Activated CD8-positive, alpha-beta memory T cell treated with anti-CD3 and anti-CD28 coated beads for 24 hours (primary cell): ENCODE data around the gene RIGI.
"Not testable (repeated sequence)": the region's sequence is repeated elsewhere in the genome, so short reads cannot be mapped to it uniquely, and the experiment has no call there.

Source experiments
- DNase-seq: peaks from one replicate; pipeline ENCODE4 v3.0.0-alpha.2; 2020

Gene RIGI

DNA sequence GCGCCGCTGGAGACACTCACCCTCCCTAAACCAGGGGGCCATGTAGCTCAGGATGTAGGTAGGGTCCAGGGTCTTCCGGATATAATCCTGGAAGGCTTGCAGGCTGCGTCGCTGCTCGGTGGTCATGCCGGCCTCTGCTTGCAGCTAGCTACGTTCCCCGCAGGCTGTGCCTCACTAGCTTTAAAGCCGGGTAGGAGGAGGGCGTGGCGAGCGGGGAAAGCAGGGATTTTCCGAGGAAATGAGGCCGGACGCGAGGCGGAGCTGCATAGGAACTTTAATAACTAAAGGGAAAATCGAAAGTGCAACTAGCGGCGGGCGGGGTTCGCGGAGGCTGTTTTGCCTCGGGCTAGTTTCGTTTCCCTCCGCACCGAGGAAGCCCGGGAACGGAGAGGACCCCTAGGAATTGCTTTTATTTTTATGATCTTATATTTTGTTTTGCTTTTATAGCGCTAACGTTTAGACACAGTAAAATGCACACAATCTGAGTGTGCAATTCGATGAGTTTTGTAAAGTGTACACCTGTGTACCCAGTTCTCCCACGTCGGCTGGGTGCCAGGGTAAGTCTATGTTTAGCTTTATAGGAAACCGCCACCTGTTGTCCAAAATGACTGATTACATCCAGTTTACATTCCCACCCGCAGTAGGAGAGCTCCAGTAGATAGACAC, at the start of gene RIGI:
TSS of gene RIGI (minus strand) at position 156 of the 666 bp plus-strand sequence. CDS start at position 126, 30 bp downstream.
- peak; percentile 83 for DNase-seq

DNA sequence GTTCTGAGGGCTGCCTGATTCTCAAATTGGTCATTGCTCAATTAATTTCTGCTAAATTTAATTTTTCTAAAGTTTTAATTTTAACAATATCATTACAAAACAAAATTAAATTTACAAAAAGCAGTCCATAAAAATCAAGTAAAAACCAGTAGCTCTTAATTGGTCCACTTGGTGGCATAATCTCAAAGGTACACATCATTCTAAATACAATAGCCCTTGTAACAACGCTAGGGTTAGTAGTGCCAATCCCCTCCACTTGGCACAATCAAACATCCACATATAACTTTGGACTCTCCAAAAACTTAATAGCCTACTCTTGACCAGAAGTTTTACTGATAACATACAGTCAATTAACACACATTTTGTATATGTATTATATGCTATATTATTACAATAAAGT, 48.9 kb upstream of the RIGI start:
- no peak for DNase-seq

DNA sequence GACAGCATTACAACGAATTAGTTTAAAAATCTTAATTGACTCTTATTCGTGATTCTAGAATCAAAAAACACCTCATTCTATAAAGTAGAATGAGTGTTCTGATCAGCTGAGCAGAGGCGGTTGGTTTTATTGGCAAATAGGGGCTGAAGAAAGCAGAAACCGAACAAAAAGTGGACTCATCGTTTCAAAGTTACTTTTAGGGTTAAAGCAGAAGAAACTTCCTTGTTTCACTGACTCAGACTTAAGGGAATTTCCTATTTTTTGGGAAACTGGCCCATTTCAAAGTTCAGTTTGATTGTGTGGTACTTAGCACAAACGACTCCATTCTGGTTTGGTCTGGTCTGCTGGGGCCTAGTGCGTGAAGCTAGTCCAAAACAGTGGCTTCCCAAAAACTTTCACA, 47.8 kb upstream of the RIGI start:
- DNase-seq, result no peak

DNA sequence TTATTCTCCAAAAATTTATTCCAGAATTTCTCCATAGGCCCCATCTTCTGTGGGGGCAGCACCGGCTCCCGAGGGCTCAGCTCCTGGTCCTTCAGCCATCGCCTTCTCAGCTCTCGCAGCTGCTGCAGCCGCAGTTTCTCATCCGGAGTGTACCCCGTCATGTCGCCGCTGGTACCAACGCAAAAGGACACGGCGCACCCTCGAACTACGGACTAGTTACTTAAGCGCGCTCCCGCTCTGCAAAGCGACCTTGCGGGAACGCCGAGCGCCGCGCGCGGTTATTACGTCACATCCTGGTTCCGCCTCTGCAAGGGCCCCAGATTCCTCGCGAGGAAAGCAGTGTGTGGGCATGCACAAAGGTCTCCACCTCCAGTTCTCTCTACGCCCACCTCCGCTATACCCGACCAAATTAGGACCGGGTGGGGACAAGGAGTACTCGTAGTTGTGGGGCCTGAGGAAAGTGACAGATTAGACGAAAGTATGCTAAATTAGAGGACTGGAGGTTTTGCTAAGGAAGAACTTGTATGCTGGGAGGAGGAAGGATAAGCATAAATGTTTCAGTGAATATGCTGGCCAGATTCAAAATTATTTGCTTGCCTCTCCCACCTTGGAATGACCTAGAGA, 47.0 kb upstream of the RIGI start, which contains the start of gene NDUFB6:
TSS of gene NDUFB6 (minus strand) at position 260 of the 624 bp plus-strand sequence. CDS start at position 161, 99 bp downstream.
- DNase-seq, result peak; percentile 97

- peak; percentile 75 for DNase-seq
Measured at GRCh38 chr9:32571969-32572899, 46.2 kb upstream of the RIGI start.

DNA sequence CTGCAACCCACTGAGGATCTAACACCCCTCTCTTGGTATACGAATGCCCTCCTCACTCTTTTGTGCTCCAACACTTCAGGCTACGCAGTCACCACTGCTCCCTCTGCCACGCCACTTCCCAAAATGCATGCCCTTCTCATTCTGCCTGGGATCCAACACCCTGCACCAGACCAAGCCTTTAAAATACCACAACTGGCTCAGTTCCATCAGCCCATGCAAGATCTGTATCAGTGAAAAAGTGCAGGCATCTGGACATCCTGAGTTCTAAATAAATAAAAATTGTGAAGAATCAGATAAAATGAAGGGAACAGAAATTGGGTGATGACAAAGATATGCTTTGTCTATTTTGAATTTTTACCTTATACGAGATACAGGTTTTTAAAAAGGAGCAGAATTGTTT, 44.3 kb upstream of the RIGI start:
- no peak for DNase-seq

DNA sequence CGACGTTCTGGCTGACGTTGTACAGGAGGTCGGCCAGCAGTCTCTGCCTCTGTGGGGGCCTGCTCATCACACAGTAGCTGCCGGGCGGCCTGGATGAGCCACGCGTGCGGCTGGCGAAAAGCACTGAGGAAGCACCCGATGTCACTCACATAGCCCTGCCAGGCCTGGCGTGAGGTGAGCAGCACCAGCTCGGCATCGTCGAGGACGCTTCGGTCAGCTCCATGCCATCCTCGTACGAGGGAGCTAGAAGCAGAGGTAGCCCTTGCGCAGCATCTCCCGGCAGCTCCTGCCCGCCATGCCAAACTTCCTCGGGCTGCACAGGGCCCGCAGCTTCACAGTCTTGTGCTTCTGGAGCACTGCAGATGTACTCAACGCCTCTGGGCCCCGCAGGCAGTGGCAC, 40.8 kb upstream of the RIGI start:
- DNase-seq, result no peak

GRCh38 chr9:32565967-32566366, 40.0 kb upstream of the RIGI start:
- no peak for DNase-seq

DNA sequence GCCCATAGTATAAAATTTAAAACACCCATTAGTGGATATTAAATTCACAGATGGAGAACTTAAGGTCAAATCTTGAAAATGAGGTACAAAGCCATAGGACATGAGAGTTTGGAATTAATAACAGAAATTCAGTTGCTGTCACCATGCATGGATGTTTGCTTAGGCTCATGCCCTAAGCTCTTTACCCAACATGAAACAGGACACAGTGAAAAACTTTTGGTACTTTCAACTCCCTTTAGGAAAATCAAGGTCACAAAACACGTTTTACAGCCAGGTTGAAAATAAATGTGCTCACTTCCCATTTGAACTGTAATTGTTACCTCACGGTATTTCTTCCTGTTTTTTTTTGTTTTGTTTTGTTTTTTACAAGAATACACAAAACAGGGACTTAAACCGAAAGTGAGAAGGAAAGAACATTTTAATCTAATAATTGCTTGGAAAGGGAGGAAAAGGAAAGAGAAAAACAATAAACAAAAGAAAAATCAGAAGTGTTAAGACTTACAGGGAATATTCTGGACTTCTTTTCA, 32.5 kb upstream of the RIGI start:
- DNase-seq, result no peak

DNA sequence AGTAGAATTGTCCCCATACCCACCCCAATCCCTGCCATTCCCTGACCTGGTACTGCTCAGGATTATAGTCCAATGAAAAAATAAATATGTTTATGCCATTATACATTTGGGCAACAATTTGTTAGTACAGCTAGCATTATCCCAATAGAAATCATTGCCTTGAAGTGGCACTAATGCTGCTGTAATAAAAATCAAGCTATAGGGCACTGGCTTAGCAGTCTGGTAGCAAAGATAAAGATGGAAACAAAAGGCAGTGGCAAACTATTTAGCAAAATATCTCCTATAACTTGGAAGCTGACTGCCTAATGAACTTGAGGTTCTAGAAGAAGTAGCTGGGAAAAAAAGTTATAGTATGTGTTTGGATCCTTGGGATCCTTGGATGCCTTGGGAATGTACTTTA, 28.6 kb upstream of the RIGI start:
- no peak for DNase-seq

GRCh38 chr9:32554107-32554506, 28.1 kb upstream of the RIGI start:
- DNase-seq, result no peak

GRCh38 chr9:32552172-32552872, 26.3 kb upstream of the RIGI start, which contains the start of the genes SMIM27 and TOPORS:
SMIM27 (plus strand) TSS chr9:32552327; CDS start chr9:32552435, 108 bp downstream.
TOPORS (minus strand) TSS chr9:32552586; CDS start chr9:32552436, 150 bp downstream.
- peak; percentile 94 for DNase-seq

GRCh38 chr9:32551276-32552051, 25.5 kb upstream of the RIGI start:
- peak; percentile 79 for DNase-seq

- DNase-seq, result peak; percentile 95
Measured at GRCh38 chr9:32550562-32551275, 24.7 kb upstream of the RIGI start.

DNA sequence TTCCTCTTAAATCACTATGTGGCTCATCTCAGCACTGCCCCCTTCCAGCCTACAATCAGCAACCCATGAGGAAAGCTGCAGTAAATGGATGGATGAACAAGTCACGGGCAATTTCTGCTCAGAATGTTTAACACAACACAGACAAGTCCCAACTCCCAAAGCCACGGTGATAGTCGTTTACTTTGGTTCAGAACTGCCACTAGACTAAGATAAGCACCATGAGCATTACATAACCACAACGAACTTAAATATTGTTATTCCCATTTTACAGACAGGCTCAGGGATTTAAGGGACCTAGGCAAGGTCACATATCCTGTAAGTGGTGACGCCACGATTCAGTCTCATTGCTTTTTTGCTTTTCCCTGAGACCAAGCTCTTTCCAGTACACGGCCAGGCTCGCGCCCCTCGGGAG, 24.2 kb upstream of the RIGI start:
- DNase-seq, result no peak

- DNase-seq, result not testable (repeated sequence)
Measured at GRCh38 chr9:32548213-32548612, 22.2 kb upstream of the RIGI start.

DNA sequence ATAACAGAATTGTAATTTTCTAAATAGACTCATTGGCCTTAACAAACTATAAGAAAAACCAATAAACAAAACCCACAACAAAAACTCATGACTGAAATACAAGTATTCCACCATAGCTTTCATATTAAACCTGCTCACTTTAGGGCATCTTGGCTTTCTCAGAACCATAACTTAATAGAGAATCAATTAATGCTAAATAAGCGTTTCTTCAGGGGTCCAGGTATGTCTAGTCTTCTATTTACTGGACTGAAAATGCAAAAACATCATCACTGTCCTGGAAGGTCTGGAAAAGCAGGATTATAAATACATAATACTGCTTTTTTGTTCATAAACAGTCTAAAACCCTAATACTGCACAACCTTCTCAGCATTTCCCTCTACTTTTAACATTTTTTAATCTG, 19.9 kb upstream of the RIGI start:
- no peak for DNase-seq

DNA sequence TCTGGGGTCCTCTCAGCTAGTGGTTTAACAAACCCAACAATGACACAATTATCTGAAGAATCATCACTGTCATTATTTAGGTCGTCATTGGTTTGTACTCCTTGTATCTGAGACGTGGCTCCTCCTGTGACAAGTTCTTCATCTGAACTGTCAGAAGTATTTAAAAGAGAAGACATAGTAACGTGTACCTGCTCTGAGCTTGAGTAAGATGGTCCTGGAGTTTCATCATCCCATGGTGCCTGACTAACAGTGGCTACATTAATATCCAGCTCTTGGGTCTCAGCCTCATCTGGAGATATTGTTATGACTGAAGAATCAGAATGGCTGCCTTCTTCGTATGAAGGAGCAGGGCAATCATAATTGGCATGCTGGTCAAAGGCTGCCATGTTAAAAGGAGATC, 17.1 kb upstream of the RIGI start:
- DNase-seq, result no peak

DNA sequence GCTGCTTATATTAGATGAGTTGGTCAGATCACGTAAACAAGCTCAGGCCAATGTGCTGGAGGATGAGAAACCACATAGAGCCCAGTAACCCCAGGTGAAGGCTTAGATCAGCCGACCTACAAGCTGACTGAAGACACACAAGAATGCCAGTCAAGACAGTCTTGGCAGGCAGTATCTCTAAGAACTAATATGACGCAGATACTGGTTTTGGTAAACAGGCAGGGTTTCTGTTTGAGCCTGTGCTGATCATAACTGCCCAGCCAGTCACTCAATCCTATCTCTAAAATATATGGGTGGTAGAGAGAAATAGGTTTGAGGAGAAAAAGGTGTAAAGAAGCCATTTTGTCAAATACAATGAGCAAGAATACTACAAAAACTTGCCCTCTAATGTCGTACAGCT, 7.8 kb upstream of the RIGI start:
- no peak for DNase-seq

DNA sequence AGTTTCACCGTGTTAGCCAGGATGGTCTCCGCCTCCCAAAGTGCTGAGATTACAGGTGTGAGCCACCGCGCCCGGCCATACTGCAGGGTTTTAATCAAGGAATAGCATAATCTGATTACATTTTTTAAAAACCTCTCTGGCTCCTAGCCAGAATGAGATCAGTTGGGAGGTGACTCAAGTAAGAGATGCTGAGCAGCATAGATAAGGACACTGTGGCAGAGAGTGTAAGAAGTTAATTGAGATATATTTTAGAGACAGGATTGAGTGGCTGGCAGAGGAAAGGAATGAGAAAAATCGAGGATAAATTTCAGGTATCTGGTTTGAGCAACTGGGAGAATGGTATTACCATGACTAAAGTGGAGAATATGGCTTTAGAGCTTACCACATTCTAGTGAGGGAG, 7.3 kb upstream of the RIGI start:
- DNase-seq, result no peak

GRCh38 chr9:32526707-32527048, 682 bp upstream of the RIGI start:
- no peak for DNase-seq
